Amniotic stem cell (primary cell): ENCODE results near the gene CYP4F8.

Experiments used
- DNase-seq: peaks from one replicate; lab custom pipeline; 2025; lab: John Stamatoyannopoulos, UW

The CYP4F8 gene

GRCh38 chr19:15616627-15617270 lies 1.7 kb downstream of the CYP4F8 start:
- no peak for DNase-seq

DNA sequence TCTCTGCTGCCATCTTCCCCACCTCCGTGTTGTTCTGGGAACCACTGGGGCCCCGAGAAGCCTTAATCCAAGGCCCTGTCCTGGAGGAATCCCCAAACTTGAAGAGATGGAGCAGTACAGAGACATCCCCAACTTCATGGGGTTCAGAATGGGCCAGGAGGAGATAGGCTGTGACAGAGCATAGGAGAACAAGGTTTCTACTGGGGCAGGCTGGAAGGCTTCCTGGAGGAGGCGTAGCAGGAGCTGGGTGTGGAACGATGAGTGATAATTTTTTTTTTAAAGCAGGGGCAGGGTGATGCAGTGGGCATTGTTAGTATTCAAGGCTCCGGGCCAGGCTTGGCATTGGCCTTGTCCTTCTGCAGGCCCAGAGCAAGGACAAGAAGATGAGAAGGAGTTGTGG lies 3.3 kb downstream of the CYP4F8 start:
- DNase-seq, result no peak

DNA sequence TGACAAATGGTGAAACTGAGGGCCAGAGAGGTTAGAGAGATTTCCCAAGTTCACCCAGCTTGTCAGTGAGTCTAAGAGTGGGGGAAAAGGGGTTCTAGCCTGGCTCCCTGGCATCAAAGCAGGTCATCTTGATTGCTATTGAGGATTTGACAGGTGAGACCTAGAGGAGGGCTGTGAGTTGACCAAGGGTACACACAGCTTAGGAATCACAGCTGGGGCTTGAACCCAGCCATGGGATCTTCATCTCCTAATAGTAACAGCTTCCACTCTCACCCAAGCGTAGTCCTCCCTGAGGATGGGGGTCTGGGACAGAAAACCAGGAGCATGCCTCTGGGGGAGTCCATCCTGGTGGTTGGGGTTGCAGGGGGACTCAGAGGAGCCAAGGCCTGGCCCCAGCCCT lies 6.8 kb downstream of the CYP4F8 start:
- no peak for DNase-seq

DNA sequence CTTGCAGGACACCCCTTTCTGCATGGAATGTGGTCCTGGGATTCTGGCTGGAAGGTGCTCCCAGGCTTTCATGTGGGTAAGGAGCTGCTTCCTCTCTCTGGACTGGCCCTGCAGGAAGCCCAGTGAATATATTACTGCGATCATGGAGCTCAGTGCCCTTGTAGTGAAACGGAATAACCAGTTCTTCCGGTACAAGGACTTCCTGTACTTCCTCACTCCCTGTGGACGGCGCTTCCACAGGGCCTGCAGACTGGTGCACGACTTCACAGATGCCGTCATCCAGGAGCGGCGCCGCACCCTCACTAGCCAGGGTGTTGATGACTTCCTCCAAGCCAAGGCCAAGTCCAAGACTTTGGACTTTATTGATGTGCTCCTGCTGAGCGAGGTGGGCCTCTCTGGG lies 8.0 kb downstream of the CYP4F8 start:
- DNase-seq, result no peak

DNA sequence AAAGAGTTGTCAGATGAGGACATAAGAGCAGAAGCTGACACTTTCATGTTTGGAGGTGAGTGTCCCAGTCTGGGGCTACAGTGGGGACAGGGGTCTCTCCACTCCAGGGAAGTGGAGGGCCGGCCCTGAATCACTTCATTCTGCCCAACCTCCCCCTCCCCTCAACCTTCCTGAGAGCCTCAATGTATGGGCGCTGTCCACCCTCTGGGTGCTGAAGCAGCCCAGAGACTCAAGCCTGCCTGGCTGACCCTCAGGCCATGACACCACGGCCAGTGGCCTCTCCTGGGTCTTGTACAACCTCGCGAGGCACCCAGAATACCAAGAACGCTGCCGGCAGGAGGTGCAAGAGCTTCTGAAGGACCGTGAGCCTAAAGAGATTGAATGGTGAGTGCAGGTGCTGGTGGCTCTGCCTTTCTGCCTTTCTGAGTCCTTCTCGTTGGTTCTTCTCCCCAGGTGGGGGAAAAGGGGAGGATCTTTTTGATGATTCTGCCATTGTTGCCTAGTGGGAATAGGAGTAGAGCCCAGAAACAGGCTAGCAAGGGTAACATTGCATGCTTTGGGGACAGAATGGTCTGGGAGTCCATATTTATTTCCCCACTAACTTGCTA lies 8.8 kb downstream of the CYP4F8 start:
- DNase-seq, result no peak

DNA sequence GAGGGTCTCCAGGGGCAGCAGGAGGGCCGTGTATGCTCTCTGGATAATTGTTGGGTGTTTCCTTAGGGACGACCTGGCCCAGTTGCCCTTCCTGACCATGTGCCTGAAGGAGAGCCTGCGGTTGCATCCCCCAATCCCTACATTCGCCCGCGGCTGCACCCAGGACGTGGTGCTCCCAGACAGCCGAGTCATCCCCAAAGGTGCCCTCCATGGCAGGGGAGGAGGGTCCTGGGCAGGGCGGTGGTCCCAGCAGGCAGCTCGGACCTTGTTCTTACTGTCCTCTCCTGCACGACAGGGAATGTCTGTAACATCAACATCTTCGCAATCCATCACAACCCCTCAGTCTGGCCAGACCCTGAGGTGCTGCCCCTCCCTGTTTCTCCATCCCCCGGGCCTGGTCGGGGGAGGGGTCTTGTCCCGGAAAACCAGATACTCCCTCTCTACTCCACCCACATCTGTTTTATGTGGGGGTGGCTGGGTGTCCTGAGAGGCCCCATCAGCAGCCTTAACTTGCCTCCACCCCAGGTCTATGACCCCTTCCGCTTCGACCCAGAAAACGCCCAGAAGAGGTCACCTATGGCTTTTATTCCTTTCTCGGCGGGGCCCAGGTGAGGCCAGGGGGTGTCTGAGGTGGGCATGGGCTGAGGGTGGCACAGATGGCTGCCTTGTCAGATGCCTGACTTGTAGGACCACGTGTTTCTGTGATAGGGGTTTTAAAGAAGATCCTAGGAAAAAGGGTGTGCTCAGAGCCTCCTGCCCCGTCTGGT lies 13.4 kb downstream of the CYP4F8 start:
- DNase-seq, result no peak

DNA sequence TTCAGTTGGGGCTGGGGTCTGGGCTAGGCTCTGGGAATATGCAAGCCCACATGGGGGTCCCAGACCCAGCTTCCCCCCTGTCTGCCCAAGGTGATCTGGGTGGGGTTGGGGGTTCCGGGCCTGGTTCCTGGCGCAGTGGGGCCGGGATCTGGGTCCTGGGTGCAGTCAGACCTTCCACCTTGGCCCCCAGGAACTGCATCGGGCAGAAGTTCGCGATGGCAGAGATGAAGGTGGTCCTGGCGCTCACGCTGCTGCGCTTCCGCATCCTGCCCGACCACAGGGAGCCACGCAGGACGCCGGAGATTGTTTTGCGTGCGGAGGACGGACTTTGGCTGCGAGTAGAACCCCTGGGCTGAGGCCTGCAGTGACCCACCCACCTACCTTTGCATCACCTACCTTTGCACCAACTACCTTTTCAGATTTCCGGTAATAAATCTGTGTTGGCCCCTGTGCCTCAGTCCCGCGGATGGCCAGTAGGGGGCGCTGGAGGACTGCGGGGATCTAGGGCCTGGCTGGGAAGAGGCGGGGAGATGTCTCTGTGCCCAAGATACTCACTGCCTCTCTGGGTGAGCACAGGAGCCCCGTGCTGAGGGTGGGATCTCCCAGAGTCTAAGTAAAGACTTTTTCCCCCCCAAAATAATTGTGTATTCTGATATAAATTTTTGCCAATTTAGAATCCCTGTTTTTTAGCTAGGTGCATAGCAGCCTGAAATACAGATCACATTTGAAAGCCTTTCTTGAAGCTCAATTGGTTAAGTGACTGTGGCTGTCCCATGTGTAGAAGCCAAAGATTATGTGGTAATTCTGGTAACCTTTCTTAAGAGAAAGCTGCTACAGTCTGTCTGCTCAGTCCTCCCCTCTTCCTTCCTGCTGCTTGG lies 14.2 kb downstream of the CYP4F8 start:
- no peak for DNase-seq

GRCh38 chr19:15631817-15632216 lies 16.8 kb downstream of the CYP4F8 start:
- DNase-seq, result no peak

DNA sequence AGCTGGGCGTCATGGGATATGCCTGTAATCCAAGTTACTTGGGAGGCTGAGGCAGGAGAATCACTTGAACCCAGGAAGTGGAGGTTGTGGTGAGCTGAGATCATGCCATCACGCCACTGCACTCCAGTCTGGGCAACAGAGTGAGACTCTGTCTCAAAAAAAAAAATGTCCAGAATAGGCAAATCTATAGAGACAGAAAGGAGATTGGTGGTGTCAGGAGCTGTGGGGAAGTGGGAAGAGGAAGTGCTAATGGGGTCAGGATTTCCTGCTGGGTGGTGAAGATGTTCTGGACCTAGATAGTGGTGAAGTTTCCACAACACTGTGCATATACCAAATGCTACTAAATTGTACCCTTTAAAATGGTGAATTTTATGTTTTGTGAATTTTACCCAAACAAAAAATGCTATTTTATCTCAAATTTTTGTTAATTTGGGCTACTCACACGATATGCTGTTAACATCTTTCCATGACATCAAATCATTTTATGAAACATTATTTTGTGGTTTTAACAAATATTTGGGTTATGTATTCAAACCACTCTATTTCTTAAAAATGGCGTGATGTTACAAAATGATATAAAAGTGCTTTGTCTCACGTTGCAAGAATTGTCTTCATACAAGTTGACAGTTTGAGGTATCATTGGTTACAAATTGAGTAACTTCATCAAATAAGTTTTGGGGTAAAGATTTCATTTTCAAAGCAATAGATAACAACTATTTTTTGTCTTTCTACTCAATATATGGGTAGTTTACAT lies 18.2 kb downstream of the CYP4F8 start:
- DNase-seq, result no peak

GRCh38 chr19:15634105-15634504 lies 19.1 kb downstream of the CYP4F8 start:
- no peak for DNase-seq

GRCh38 chr19:15635016-15635805 lies 20.2 kb downstream of the CYP4F8 start:
- no peak for DNase-seq

DNA sequence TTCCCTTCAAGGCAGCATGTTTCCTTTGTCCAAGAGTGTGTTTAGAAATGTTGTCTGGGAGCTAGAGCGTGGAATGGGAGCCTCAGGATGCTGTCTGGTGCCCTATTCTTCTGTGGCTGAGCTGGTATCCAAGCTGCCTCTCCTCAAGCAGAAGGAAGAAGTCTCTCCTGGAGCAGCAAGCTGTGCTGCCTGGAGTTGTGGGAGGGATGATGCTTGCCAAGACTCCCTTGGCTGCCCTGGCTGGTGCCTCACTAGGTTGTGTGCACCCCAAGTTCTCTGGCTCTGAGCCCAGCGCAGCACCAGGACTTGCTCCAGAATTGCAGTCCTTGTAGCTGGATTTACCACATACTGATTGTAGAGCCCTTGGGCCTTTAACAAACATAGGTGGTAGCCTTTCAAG lies 21.0 kb downstream of the CYP4F8 start:
- DNase-seq, result no peak

DNA sequence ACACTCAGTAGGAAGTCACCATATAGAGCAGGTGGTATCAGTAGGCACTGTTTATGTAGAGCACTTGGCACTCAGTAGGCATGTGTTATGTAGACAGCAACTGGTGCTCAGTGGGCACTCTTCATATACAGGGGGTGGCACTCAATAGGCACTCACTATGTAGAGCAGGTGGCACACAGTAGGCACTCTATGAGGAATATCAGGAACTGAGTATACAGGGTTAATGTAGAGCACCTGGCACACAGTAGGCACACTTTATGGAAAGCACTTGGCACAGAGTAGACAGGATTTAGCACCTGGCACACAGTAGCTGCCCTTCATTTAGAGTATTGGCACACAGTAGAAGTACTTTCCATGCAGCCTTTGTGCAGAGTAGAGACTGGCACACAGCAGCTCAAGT lies 24.6 kb downstream of the CYP4F8 start:
- no peak for DNase-seq

DNA sequence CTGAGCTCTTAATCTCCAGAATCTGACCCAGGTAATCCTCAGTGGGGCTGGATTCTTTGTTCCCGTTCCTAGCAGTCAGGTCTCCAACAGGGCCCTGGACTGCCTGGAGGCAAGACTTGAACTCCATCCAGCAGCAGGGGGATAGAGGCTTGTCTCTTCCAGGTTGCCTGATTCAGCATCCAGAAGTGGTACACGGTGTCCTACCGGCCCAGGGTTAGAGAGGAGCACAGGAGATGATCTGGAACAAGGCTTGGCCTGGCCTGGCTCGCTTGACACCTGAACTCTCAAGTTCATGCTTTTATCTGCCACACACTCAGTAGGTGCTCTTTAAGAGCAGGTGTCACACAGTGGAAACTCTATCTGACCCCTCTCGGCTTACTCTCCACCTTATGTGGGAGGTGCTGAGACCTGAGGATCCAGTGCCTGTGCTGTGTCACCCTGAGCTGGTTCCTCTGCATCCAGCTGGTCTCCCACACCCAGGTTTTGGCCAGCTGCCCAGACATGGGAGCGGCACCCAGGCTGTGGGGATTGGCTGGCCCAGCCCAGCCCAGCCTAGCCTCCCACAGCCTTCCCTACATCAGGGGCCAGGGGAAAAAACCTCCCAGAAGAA lies 25.4 kb downstream of the CYP4F8 start, which contains the start of gene CYP4F3:
CYP4F3 (plus strand) TSS at position 604 of the 610 bp plus-strand sequence. CDS start 519 bp downstream, outside the sequence.
- DNase-seq, result no peak

DNA sequence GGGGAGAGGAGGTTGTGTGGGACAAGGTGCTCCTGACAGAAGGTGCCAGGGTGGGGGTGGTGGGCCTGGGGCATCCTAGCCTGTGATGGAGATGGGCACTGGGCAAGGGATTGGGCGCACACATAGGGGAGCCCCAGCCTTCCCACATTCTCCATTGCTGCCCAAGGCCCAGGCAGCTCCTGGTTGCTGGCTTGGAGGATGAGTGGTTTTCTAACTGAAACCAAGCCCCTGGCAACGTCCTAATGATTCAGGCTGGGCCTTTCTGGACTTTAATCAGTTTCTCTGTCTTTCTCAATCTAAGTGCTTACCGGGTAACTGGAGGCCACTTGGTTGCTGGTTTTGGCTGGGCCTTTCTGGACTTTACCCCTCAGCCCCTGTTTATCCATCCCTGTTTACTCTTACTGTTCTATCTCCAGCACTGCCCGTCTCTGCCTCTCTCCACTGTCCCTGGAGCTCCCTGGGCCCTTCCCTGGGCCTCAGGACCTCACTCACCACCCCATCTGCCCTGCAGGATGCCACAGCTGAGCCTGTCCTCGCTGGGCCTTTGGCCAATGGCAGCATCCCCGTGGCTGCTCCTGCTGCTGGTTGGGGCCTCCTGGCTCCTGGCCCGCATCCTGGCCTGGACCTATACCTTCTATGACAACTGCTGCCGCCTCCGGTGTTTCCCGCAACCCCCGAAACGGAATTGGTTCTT lies 26.0 kb downstream of the CYP4F8 start:
- DNase-seq, result no peak

DNA sequence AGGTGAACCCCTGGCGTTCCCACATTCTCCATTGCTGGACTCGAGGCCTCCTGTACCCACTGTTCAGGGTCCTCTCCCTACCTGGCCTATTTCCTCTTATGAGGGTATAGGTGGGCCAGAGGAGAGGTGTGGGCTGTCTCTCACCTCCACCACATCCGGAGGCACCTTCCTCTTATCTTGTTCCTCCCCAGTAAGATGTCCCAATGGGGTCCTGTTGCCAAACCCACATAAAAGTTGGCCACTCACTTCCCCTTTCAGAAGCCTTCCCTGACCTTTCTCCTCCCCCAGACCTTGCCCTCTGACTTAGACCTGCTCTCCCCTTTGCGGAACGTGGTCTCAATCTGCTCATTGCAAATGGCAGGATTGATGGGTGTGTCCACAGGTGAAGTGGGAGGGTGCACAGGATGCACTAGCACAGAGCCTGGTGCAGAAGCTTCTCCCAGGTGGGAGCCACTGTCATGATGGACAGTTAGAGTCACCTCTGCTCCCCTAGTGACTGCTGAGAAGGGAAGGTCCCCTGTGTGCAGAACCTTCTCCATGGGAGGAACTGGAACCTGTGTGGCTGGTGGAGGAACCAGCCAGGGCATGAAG lies 27.0 kb downstream of the CYP4F8 start:
- no peak for DNase-seq

GRCh38 chr19:15642807-15643206 lies 27.8 kb downstream of the CYP4F8 start:
- DNase-seq, result no peak

GRCh38 chr19:15643387-15643786 lies 28.4 kb downstream of the CYP4F8 start:
- DNase-seq, result no peak

GRCh38 chr19:15644066-15644741 lies 29.2 kb downstream of the CYP4F8 start:
- DNase-seq, result no peak
